DND-41 (cell line): ENCODE data around the gene EIF6.

Source experiments
- ATAC-seq: fragments of 200-7000 bp; cut with Tn5 transposase; 3 replicates; pipeline ENCODE4 v1.9.1; 2021; ENCODE audit warnings: low read depth; ENCODE audit not compliant: insufficient read depth
- DNase-seq: peaks from one replicate; pipeline ENCODE4 v3.0.0-alpha.2; 2020
- H2AFZ ChIP-seq: 2 replicates; pipeline ENCODE4 v1.6.0; 2012; ENCODE audit warnings: low read depth, low read length
- H3K27ac ChIP-seq: 2 replicates; pipeline ENCODE4 v1.5.1; 2012; ENCODE audit warnings: low read length, inconsistent platforms
- H3K27me3 ChIP-seq: fragments of 200-600 bp; sonication (generic); 2 replicates; pipeline ENCODE4 v1.6.0; 2012; ENCODE audit warnings: low read length, mild to moderate bottlenecking, inconsistent platforms; ENCODE audit not compliant: insufficient read depth, poor library complexity
- H3K36me3 ChIP-seq: 2 replicates; pipeline ENCODE4 v1.5.1; 2012; ENCODE audit warnings: low read length, inconsistent platforms; ENCODE audit not compliant: insufficient read depth
- H3K4me1 ChIP-seq: 2 replicates; pipeline ENCODE4 v1.5.1; 2012; ENCODE audit warnings: mild to moderate bottlenecking, low read length; ENCODE audit not compliant: insufficient read depth
- H3K4me2 ChIP-seq: 2 replicates; pipeline ENCODE4 v1.6.0; 2012; ENCODE audit warnings: mild to moderate bottlenecking, moderate library complexity, low read length, inconsistent platforms; ENCODE audit not compliant: insufficient read depth
- H3K4me3 ChIP-seq, 2 experiments: fragments of 200-600 bp in 1 of 2; shearing (Covaris generic) in 1 of 2; 2 replicates each; pipeline ENCODE4 v1.5.1; 2012 to 2016; ENCODE audit warnings: inconsistent platforms in 2 of 2, low read length in 2 of 2, mild to moderate bottlenecking in 2 of 2, low read depth in 1 of 2, moderate library complexity in 1 of 2
- H3K79me2 ChIP-seq: 2 replicates; pipeline ENCODE4 v1.6.0; 2012; ENCODE audit warnings: low read length, inconsistent platforms; ENCODE audit not compliant: insufficient read depth
- H3K9ac ChIP-seq: 2 replicates; pipeline ENCODE4 v1.6.0; 2012; ENCODE audit warnings: low read depth, mild to moderate bottlenecking, inconsistent platforms, low read length, moderate library complexity
- H3K9me3 ChIP-seq: 2 replicates; pipeline ENCODE4 v1.5.1; 2012; ENCODE audit warnings: low read length, moderate library complexity, mild to moderate bottlenecking, inconsistent platforms; ENCODE audit not compliant: insufficient read depth, severe bottlenecking
- H4K20me1 ChIP-seq: 2 replicates; pipeline ENCODE4 v1.6.0; 2012; ENCODE audit warnings: low read length; ENCODE audit not compliant: insufficient read depth
- CTCF ChIP-seq: IDR thresholded peaks from 2 replicates; pipeline ENCODE4 v1.5.1; 2012; ENCODE audit warnings: borderline replicate concordance, low read length, moderate library complexity, mild to moderate bottlenecking; ENCODE audit not compliant: poor library complexity, severe bottlenecking; ENCODE audit errors: extremely low read depth
- EZH2 ChIP-seq: IDR thresholded peaks from 3 replicates; pipeline ENCODE4 v1.6.1; 2012; ENCODE audit warnings: borderline replicate concordance, low read depth, mild to moderate bottlenecking, moderate library complexity, low read length, inconsistent platforms; ENCODE audit not compliant: severe bottlenecking

The EIF6 gene

GRCh38 chr20:35290887-35291417, 6.4 kb upstream of the EIF6 start:
- DNase-seq (no peak), ATAC-seq (no peak)
- Histone ChIP-seq H3K36me3 (no peaks in the 10 kb centered on the region), H3K9ac (no peak overlapping the region), H3K4me2 (no peak overlapping the region), H2AFZ (no peak overlapping the region), H4K20me1 (no peaks in the 10 kb centered on the region), H3K4me1 (no peaks in the 10 kb centered on the region), H3K9me3 (no peaks in the 10 kb centered on the region), H3K4me3 (no peak overlapping the region), H3K27ac (no peak overlapping the region), H3K79me2 (no peaks in the 10 kb centered on the region), H3K27me3 (no peaks in the 10 kb centered on the region)
- TF ChIP-seq CTCF (no peak), EZH2 (no peak)

- no peak overlapping the region for H3K4me3 ChIP-seq
- no peaks in the 10 kb centered on the region for H3K79me2 ChIP-seq
- no peak overlapping the region for H3K27ac ChIP-seq
- no peaks in the 10 kb centered on the region for H3K36me3 ChIP-seq
- no peaks in the 10 kb centered on the region for H3K27me3 ChIP-seq
- ATAC-seq (no peak), DNase-seq (no peak)
- no peak overlapping the region for H3K9ac ChIP-seq
- H3K4me1 ChIP-seq: 0 out of 2 replicates have a peak, but pooled peaks cover under 1% of the 10 kb centered on the region
- no peak overlapping the region for H3K4me2 ChIP-seq
- no peaks in the 10 kb centered on the region for H4K20me1 ChIP-seq
- H2AFZ ChIP-seq: no peak overlapping the region
- H3K9me3 ChIP-seq: no peaks in the 10 kb centered on the region
- TF ChIP-seq EZH2: no peak
- TF ChIP-seq CTCF: no peak
Measured at GRCh38 chr20:35290186-35290886, 5.8 kb upstream of the EIF6 start.

- Histone ChIP-seq H3K4me3 (no peak overlapping the region), H4K20me1 (no peaks in the 10 kb centered on the region), H3K36me3 (no peaks in the 10 kb centered on the region; the same call in 1 of the 2 replicates), H3K79me2 (peaks cover 11% of the 10 kb centered on the region), H3K27ac (no peak overlapping the region), H2AFZ (no peak overlapping the region), H3K27me3 (peaks cover 10% of the 10 kb centered on the region), H3K4me1 (peaks cover 18% of the 10 kb centered on the region), H3K9me3 (no peaks in the 10 kb centered on the region), H3K9ac (no peak overlapping the region), H3K4me2 (no peak overlapping the region)
- DNase-seq: no peak
- no peak for TF ChIP-seq EZH2
- TF ChIP-seq CTCF: no peak
- no peak for ATAC-seq
Measured at GRCh38 chr20:35288325-35289060, 3.9 kb upstream of the EIF6 start.
